Measurements from ENCODE around the gene UBR3. TPM values are rescaled to one million over a fixed set of nuclear protein-coding genes. Genes with fewer than 3 reads are reported as not detected.

UBR3 gene
- total RNA-seq: 100 to 1,000 TPM in 1 of 4 donors, 10 to 100 TPM in 3; 40.0 to 147 (median 87.7) TPM

DNA sequence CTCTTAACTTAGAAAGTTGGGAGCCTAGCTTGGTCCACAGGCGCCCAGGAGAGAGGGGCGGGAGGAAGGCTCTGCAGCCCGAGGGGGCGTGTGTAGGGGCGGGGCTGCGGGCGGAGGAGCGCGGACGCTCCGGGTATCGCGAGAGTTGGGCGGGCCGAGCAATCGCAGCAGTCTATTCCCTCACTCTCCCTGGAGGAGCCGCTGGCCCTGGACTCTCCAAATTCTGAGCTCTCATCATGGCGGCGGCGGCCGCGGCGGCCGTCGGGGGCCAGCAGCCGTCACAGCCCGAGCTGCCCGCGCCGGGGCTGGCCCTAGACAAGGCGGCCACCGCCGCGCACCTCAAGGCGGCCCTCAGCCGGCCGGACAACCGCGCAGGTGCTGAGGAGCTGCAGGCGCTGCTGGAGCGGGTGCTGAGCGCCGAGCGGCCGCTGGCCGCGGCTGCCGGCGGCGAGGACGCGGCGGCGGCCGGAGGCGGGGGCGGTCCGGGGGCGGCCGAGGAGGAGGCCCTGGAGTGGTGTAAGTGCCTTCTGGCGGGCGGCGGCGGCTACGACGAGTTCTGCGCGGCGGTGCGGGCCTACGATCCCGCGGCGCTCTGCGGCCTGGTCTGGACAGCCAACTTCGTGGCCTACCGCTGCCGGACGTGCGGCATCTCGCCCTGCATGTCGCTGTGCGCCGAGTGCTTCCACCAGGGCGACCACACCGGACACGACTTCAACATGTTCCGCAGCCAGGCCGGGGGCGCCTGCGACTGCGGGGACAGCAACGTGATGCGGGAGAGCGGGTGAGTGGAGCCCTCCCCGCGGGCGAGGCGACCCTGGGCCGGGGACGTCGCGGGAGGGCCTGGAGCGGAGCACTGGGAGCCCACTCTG, at the start of gene UBR3:
Gene UBR3, plus strand, starts transcription at position 183 of the 869 bp plus-strand sequence. Its CDS starts 54 bp downstream, at position 237.
- DNase-seq: peak; percentile 94 to 95
- intact Hi-C loops (cut with DNase I; ENCODE audit: low total_unique reads): loop anchor here (5.0 to 10.0 kb wide), 2 partner anchors 47 to 100 kb away; no protein-coding TSS in a partner anchor
- TF ChIP-seq POLR2A (IDR thresholded peaks at IDR 0.05): peak; percentile 83 to 90
- TF ChIP-seq, protein P1, sequence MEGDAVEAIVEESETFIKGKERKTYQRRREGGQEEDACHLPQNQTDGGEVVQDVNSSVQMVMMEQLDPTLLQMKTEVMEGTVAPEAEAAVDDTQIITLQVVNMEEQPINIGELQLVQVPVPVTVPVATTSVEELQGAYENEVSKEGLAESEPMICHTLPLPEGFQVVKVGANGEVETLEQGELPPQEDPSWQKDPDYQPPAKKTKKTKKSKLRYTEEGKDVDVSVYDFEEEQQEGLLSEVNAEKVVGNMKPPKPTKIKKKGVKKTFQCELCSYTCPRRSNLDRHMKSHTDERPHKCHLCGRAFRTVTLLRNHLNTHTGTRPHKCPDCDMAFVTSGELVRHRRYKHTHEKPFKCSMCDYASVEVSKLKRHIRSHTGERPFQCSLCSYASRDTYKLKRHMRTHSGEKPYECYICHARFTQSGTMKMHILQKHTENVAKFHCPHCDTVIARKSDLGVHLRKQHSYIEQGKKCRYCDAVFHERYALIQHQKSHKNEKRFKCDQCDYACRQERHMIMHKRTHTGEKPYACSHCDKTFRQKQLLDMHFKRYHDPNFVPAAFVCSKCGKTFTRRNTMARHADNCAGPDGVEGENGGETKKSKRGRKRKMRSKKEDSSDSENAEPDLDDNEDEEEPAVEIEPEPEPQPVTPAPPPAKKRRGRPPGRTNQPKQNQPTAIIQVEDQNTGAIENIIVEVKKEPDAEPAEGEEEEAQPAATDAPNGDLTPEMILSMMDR (IDR thresholded peaks at IDR 0.05): peak; percentile 7 to 22 (median 15)
- peaks cover 0 to 14% of the 10 kb centered on the region in 2 donors for H3K4me1 ChIP-seq
- no peaks in the 10 kb centered on the region for H3K36me3 ChIP-seq
- no peaks in the 10 kb centered on the region for H3K9me3 ChIP-seq
- peak within 1 kb of the TSS; percentile 77 to 98 for H3K4me3 ChIP-seq
- H3K27ac ChIP-seq: peak within 1 kb of the TSS; percentile 92 to 93
- no peaks in the 10 kb centered on the region for H3K27me3 ChIP-seq

GRCh38 chr2:169778446-169778845, 48.8 kb upstream of the UBR3 start:
- intact Hi-C loops (cut with DNase I; ENCODE audit: low total_unique reads): no loop called here
- DNase-seq: no peak
- Histone ChIP-seq H3K27me3 (no peaks in the 10 kb centered on the region), H3K36me3 (no peaks in the 10 kb centered on the region), H3K4me1 (no peaks in the 10 kb centered on the region), H3K4me3 (no peak overlapping the region), H3K9me3 (no peaks in the 10 kb centered on the region), H3K27ac (no peak overlapping the region)
- TF ChIP-seq, protein P1 (IDR thresholded peaks at IDR 0.05): no peak
- TF ChIP-seq POLR2A (IDR thresholded peaks at IDR 0.05): no peak

DNA sequence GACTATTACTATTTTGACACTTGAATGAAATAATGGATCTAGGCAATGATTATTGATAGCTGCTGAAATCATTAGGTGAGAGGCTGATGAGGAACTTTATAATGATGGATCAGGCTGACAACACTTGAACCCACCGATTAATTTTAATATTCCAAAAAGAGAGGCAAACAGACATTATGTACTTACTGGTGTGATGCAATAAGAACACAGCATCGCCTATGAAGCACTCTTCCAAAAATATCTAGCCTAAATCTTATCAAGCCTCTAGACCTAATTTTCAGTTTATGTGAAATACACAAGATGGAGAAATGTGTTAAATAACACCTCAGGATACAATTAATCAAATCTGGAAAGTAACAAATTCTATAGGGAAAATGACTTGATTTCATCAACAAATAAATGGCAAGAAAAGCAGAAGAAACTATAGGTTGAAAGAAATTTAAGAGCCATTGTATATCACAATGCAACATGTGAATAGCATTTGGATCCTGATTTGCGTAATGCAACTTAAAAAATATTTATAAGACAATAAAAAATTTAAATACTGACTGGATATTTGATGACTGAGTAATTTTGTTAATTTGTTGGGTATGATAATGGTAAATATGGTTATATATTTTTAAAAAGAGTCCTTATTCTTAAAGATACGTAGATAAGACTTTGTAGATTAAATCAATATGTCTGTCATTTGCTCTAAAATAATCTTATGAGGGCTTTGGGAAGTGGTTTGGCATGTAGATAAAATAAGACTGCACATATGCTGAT, 45.8 kb upstream of the UBR3 start:
- Histone ChIP-seq H3K4me1 (no peaks in the 10 kb centered on the region), H3K27ac (no peak overlapping the region), H3K27me3 (no peaks in the 10 kb centered on the region), H3K36me3 (no peaks in the 10 kb centered on the region), H3K9me3 (no peaks in the 10 kb centered on the region), H3K4me3 (no peak overlapping the region)
- intact Hi-C loops (cut with DNase I; ENCODE audit: low total_unique reads): no loop called here
- DNase-seq: no peak
- TF ChIP-seq POLR2A (IDR thresholded peaks at IDR 0.05): no peak
- TF ChIP-seq, protein P1 (IDR thresholded peaks at IDR 0.05): no peak

GRCh38 chr2:169782513-169782912, 44.7 kb upstream of the UBR3 start:
- no peak for DNase-seq
- intact Hi-C loops (cut with DNase I; ENCODE audit: low total_unique reads): no loop called here
- H3K36me3 ChIP-seq: no peaks in the 10 kb centered on the region
- no peak for TF ChIP-seq POLR2A (IDR thresholded peaks at IDR 0.05)
- TF ChIP-seq, protein P1 (IDR thresholded peaks at IDR 0.05): no peak
- H3K27me3 ChIP-seq: no peaks in the 10 kb centered on the region
- H3K27ac ChIP-seq: no peak overlapping the region
- H3K4me3 ChIP-seq: no peak overlapping the region
- no peaks in the 10 kb centered on the region for H3K4me1 ChIP-seq
- H3K9me3 ChIP-seq: no peaks in the 10 kb centered on the region
